Embryonic facial prominence (tissue), 1 donor: Measurements from ENCODE around the gene PBRM1.
"Not testable (repeated sequence)": the region's sequence is repeated elsewhere in the genome, so short reads cannot be mapped to it uniquely, and the experiment has no call there.

Source experiments
- DNase-seq: peaks from one replicate; pipeline ENCODE4 v3.0.0-alpha.2; 2016; ENCODE audit errors: extremely low spot score

The PBRM1 gene

DNA sequence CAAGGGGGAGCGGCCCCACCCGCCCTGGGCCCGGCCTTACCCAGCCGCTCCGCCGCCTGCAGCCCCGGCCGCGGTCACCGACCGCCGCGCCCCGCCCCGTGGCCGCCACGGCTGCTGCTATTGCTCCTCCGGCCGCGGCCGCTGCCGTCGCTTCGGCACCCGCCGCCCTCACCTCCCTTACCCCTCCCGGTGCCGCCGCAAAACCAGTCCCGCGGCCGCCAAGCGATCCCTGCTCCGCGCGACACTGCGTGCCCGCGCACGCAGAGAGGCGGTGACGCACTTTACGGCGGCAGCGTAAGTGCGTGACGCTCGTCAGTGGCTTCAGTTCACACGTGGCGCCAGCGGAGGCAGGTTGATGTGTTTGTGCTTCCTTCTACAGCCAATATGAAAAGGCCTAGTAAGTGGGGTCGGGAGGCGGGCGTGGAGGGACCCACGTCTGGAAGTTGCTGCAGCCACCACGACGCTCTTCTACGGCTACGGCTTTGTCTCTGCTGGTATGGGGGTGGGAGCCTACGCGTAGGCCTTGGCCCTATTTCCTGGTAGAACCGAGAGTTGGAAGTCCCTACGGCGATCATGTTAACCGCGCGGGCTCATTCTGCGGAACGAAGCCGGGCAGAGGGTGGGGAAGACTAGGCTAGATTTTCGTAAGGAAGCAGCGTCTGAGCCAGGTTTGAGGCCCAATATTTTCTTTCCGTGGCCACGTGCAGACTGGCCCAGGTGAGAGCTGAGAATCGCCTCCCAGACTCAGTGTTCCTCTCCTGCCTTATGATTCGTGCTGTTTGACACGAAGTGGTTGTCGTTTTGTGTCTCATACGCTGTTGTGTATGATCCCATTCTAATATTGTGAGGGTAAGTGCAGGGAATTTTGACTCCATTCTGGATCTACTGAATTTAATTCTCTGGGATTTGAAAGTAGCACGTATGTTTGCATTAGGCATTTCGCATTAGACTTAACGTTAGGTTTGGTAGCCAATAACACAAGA is at the start of gene PBRM1, which contains the start of gene GNL3:
Gene PBRM1 (minus strand): TSS at position 205 of the 983 bp plus-strand sequence.
Gene GNL3 (plus strand): TSS at position 324 of the 983 bp plus-strand sequence. CDS start 61 bp downstream, at position 385.
- DNase-seq, result peak; percentile 88

DNA sequence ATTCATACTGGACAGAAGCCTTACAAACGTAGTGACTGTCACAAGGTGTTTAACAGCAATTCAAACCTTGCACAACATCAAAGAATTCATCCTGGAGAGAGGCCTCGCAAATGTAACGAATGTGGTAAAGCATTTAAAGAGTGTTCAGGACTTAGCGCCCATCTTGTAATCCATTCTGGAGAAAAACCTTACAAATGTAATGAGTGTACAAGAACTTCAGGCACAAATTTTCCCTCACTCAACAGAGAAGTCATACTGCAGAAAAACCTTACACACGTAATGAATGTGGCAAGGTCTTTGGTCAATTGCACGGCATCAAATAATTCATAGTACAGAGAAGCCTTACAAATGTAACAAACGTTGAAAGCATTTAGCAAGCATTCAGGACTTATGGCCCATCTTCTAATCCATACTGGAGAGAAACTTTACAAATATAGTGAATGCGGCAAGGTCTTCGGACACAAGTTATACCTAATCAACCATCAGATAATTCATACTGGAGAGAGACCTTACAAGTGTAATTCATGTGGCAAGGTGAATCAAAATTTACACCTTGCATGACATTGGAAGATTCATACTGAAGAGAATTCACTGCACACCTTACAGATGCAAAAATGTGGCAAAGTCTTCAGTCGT is 47.7 kb upstream of the PBRM1 start:
- DNase-seq, result no peak

DNA sequence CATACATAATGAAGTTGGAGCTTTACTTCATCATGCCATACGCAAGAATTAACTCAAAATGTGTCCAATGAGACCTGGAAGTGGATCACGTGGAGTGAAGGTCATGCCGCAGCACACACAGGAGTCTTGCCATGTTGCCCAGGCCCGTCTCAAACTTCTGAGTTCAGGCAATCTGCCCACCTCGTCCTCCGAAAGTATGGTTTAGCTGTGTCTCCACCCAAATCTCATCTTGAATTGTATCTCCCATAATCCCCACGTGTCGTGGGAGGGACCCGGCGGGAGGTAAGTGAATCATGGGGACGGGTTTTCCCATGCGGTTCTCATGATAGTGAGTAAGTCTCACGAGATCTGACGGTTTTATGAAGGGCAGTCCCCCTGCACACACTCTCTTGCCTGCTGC is 45.9 kb upstream of the PBRM1 start:
- no peak for DNase-seq

DNA sequence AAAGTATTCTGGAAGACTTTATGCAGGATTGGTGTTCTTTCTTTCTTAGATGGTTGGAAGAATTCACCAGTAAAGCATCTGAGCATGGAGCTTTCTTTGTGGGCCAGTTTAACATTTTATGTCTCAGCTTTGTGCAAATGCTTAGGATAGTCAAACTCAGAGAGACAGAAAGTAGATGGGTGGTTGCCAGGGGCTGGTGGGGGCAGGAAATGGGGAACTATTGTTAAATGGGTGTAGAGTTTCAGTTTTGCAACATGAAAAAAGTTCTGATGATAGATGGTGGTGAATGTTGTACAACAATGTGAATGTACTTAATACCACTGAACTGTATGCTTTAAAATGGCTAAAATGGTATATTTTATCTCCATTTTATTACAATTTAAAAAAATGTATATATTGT is 45.0 kb upstream of the PBRM1 start:
- no peak for DNase-seq

DNA sequence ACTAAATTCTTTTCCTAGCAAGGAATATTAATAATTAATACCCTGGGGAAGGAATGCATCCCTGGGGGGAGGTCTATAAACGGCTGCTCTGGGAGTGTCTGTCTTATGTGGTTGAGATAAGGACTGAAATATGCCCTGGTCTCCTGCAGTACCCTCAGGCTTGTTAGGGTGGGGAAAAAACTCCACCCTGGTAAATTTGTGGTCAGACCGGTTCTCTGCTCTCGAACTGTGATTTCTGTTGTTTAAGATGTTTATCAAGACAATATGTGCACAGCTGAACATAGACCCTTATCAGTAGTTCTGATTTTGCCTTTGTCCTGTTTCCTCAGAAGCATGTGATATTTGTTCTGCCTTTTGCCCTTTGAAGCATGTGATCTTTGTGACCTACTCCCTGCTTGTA is 43.0 kb upstream of the PBRM1 start:
- DNase-seq, result not testable (repeated sequence)

DNA sequence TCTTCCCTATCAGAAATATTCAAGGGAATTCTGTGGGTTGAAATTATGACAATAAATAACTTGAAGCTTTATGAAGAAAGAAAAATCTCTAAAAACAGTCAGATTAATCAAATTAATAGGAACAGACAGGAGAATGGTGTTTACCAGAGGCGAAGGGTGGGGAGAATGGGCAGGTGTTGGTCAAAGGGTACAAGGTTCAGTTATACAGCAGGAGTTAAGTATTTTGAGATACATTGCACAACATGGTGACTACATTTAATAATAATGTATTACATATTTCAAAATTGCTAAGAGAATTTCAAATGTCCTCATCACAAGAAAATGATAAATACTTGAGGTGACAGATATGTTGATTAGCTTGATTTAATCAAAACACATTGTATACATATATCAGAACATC is 38.8 kb upstream of the PBRM1 start:
- no peak for DNase-seq

DNA sequence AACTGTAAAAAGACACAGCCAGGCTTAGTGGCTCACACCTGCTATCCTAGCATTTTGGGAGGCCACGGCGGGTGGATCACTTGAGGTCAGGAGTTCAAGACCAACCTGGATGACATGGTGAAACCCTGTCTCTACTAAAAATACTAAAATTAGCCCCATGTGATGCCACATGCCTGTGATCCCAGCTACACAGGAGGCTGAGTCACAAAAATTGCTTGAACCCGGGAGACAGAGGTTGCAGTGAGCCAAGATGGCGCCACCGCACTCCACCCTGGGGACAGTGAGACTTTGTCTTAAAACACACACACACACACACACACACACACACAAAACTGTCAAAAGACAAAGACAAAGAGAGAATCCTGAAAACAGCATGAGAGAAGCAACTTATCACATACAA is 38.2 kb upstream of the PBRM1 start:
- DNase-seq, result no peak

DNA sequence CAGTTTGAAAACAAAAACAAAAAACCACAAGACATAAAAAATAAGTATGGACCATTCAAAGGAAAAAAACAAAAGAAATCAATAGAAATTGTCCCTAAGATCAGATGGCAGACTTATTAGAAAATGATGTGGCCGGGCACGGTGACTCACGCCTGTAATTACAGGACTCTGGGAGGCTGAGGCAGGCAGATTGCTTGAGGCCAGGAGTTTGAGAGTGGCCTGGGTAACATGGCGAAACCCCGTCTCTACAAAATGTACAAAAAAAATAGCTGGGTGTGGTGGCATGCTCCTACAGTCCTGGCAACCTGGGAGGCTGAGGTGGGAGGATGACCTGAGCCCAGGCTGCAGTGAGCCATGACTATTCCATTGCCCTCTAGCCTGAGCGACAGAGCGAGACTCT is 36.8 kb upstream of the PBRM1 start:
- no peak for DNase-seq

DNA sequence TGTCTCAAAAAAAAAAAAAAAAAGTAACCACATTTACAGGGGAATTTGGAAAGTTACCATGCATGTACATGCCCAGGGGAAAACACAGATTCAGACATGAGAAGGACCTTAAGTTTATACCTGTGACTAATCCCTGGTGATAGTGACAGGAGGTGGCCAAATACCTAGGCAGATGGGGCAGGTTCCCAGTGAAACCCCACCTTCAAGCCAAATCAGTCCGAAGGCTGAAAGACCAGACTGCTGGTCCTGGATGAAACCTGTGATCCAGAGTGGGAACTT is 36.0 kb upstream of the PBRM1 start:
- no peak for DNase-seq

DNA sequence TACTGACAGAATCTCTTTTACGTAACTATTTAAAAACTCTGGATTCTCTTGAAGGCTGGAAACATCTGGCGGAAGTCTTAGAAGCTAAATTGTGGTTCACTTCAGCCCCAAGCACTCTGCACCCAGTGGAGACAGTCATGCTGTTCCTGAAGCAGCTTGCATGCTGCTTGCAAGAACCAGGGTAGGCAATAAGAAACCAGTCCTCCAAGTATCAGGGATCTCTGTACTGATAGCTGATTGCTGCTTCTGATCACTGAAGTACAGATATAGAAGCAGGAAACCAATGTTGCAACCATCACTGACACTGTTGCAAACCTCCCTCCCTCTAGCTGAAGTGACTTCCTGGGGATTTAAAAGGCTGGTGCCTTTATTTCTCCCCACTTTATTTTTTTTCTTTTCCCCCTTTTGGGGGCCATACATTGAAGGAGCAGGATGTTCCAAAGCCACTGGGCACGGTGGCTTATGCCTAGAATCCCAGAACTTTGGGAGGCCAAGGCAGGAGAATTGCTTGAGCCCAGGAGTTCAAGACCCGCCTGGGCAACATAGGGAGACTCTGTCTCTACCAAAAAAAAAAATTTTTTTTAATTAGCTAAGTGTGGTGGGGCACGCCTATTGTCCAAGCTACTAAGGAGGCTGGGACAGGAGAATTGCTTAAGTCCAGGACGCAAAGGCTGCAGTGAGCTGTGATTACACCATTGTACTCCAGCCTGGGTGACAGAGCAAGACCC is 35.5 kb upstream of the PBRM1 start:
- no peak for DNase-seq

DNA sequence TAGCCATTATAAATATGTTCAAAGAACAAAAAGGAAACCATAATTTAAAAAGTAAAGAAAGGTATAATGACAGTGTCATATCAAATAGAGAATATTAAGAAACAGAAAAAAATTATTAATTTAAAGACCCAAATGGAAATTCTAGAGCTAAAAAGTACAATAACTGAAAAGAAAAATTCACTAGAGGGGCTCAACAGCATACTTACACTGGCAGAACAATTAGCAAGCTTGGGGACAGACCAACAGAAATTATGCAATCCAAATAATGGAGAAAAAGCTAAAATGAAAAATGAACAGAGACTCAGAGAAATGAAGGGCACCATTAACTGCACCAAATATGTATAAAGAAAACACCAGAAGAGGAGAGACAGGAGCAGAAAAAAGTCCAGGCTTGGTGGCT is 33.9 kb upstream of the PBRM1 start:
- no peak for DNase-seq

DNA sequence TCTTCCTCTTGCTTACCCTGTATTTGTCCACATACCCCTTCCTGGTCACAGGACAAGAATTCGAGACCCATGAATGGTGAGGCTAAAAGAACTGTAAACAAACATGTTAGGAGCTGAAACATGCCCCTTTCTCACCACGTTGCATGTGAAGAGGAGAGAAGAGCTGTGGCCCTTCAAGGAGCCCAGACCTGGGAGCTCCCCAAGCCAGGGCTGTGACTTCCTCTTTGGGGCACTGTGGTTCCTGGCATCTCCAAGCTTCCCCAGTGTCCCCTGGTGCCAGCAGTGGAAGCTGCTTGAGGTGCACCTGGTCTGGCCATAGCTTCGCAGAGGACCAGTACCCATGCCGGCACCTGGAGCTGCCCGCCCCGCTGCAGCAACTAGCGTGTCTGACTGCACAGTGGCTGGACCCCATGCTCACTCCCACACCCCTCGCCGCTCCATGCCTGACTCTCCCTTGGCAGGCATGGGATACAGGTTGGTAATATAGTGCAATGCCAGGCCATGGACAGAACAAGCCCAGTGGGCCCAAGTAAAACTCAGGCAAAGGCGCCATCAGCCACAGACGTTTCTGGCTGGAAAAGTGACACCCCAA is 30.1 kb upstream of the PBRM1 start:
- DNase-seq, result no peak

DNA sequence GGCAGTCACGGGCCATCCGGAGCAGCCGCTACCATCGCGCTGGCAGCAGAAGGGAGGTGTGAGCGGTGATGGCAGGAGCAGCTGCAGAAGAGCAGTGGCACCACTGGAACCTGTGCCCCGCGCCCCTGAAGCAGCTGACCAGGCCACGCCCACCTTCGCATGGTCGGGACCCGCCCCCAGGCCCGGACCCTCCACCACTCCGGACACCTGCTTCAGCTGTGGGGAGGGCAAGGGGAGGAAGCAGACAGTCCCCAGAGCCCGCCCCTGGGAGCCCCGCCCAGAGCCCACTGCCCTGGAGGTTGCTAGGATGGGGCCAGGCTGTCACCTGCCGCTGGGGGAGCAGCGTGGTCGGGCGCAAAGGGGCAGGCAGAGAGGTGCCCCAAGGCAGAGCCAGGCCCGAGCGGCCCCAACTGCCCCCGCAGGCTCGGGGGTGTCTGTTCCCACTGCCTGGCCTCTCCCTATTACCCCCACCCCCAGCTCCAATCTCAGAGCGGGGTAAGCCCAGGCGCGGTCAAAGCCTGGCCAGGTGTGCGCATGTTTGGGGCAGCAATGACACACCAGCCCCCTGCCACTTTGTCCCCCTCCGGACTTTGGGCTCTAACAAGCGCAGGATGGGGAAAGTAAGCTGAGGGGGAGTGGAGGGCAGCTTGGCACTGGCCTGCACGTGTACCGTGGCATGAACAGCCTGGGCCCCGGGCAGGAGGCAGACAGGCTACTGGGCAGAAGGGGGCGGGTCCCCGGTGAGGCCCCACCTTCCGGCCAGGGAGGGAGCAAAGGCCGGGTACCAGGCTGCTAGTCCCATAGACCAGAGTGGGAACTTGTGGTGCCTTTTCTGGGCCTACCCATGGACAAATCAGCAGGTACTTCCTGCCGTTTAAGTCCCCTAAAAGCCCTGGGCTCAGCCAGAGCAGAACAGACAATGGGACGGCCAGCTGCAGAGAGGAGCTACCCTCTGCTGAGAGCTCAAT is 28.9 kb upstream of the PBRM1 start:
- no peak for DNase-seq

DNA sequence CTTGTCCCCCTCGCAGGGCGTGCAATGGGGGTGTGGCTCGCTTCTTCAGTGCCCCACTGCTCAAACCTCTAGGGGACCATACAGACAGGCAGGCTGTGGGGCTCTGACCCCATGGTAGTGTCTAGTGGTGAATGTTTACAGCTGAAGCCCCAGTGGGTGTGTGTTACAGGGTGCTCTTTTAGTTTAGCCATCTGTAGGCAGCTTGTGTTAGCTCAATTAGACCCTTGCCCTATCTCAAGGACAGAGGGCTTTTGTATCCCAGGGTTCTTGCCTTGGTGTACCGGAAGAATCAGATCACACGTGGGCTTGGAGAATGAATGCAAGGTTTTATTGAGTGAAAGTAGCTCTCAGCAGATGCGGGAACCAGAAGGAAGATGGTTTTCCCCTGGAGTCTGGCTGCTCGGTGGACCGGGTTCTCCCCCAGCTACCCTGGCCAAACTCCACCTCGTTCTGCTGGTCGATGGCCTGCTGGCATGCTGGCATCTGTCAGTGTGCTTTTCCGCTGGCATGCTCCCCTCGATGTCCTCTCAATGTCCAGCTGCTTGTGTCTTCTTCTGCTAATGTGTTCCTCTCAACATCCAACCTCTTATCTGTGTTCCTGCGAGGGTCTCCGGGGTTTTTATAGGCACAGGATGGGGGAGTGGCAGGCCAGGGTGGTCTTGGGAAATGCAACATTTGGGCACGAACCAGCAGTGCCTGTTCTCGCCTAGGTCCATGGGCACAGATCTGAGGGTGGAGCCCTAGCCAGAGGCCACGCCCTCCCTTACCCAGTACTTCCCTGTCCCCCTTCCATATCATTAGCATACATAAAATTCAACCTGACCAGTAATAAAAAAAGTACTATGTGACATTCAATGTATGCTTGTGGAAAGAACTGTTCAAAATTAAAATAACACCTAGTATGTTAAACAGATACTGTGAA is 26.8 kb upstream of the PBRM1 start:
- DNase-seq, result no peak

DNA sequence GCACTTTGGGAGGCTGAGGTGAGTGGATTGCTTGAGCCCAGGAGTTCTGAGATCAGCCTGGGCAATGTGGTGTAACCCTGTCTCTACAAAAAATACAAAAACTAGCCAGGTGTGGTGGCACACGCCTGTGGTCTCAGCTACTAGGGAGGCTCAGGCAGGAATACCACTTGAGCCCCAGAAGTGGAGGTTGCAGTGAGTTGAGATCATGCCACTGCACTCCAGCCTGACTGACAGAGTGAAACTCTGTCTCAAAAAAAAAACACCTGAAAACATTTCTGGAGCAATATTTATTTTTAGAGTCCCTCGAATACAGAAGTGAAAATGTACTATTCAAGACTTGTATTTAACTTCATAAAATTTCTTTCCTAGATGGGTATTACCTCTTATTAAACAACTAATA is 24.8 kb upstream of the PBRM1 start:
- DNase-seq, result no peak

DNA sequence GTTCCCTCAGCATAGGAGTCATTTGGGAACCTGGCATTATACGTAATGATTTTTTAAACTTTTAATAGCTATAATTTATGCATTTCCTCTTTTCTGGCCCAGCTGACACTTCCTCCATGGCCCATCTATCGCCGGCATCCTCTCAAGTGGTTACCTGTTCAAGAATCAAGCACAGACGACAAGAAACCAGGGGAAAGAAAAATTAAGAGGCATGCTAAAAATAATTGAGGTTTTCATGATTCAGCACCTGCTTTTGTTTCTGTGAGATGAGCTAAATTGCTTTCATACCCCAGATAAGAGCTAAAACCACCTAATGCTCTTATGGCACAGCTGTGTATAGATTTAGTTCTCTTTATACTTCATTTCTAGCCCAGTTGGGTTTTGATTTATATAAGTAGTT is 21.9 kb upstream of the PBRM1 start:
- no peak for DNase-seq

DNA sequence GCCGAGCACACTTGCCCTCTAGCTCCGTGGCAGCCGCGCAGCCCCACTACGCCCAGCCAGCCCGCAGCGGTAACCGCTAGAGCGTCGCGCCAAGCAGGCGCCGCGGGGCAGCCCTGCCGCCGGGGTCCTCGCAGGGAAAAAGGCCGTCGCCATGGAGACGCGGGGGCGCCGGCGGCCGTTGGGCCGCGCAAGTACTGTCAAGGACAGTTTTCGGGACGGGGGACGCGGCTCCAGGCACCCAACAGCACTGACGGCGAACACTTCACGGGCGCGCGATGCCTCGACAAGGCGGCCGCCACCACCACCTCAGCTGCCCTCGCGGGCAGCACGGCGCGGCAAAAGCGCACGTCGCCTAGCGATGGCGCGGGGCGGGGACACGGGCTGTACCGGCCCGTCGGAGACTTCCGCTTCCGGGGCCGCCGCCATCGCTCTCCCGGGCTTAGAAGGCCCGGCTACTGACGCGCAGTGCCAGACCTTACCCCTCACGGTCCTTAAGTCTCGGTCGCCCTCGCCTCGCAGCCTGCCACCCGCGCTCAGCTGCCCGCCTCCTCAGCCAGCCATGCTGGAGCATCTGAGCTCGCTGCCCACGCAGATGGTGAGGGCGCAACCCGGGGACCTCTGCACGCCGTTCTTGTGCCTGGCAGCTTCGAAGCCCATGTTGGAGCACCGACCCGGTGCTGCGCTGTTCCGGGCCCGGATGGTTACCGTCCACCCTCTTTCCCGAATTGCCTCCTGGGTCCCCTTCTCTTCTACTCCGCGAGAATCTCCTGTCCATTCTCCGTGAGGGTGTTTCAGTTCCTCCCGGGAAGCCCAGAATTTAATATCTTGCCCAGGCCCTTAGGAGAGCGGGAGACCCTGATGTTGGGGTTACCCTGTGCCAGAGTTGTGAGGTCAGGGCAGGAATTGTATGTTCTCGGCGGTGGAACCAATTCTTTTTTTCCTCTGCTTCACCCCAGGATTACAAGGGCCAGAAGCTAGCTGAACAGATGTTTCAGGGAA is 20.3 kb upstream of the PBRM1 start, which contains the start of the genes GLT8D1 and SPCS1:
Gene GLT8D1 (minus strand): TSS at position 104 of the 999 bp plus-strand sequence. CDS start 5,331 bp downstream, outside the sequence.
Gene SPCS1 (plus strand): TSS at position 419 of the 999 bp plus-strand sequence. CDS start 141 bp downstream, at position 560.
- DNase-seq, result peak; percentile 59

DNA sequence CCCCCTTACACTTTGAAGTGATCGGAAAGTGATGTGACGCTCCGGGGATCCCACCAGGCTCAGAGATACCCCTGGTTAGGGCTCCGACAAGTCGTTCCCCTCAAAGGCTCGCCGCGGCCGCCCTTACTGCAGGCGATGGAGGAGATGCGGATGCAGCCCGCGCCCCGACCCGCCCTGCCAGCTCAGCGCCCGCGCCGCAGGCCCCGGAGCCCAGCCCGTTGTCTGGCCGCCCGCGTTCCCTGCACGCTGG is 19.6 kb upstream of the PBRM1 start:
- no peak for DNase-seq
